Body of pancreas (tissue), 4 donors: ENCODE measurements around the gene ZNF592. TPM values are rescaled to one million over a fixed set of nuclear protein-coding genes. Genes with fewer than 3 reads are reported as not detected.

Experiments
- ATAC-seq: fragments of 150-250 bp; one replicate; pipeline ENCODE4 v1.9.1; 2016
- DNase-seq, 4 donors: peaks; one replicate each; pipeline ENCODE4 v3.0.0-alpha.2; 2019
- H3K27ac ChIP-seq, 4 donors: fragments of 200-600 bp; sonication (generic); 1 replicate in 3 of 4; 2 replicates in 1 of 4; pipeline versions ENCODE4 v1.5.1 to v1.6.1; 2016 to 2019; ENCODE audit warnings: mild to moderate bottlenecking in 1 of 4, mixed read lengths in 1 of 4, moderate library complexity in 1 of 4
- H3K27me3 ChIP-seq, 2 donors: fragments of 200-600 bp; sonication (generic); one replicate each; pipeline ENCODE4 v1.6.0; 2016; ENCODE audit warnings: mild to moderate bottlenecking in 1 of 2
- H3K36me3 ChIP-seq, 2 donors: fragments of 200-600 bp; sonication (generic); replicated peaks in 1 of 2; 2 replicates each; pipeline ENCODE4 v1.5.1; 2016; ENCODE audit warnings: low read depth in 2 of 2; ENCODE audit not compliant: insufficient read depth in 1 of 2
- H3K4me1 ChIP-seq: fragments of 200-600 bp; sonication (generic); one replicate; pipeline ENCODE4 v1.6.0; 2016
- H3K4me3 ChIP-seq, 2 donors: fragments of 200-600 bp; sonication (generic); 1 replicate in 1 of 2; 2 replicates in 1 of 2; pipeline ENCODE4 v1.5.1; 2016 to 2019
- H3K9me3 ChIP-seq, 3 donors: fragments of 200-600 bp; sonication (generic); 1 replicate in 2 of 3; 2 replicates in 1 of 3; pipeline ENCODE4 v1.5.1; 2016
- POLR2A ChIP-seq, 3 donors: fragments of 450-650 bp; IDR thresholded peaks; one replicate each; pipeline ENCODE4 v1.6.1; 2016; ENCODE audit warnings: antibody characterized with exemption in 3 of 3, mild to moderate bottlenecking in 2 of 3
- WGBS, 2 donors: methylation state at CpG; one replicate each; pipeline ENCODE4 v1.1.5; 2017; 5-methylcytosine and 5-hydroxymethylcytosine counted together
- intact Hi-C: fragments of 100-400 bp; cut with DNase I; formaldehyde crosslinking; loops from one replicate; pipeline ENCODE4 v1.15.1; 2023
- total RNA-seq, 2 donors: library from RNA; depleted of rRNA; stranded (reverse); fragments of >200 nt; gene quantifications; one replicate each; pipeline ENCODE4 v1.1.0, GENCODE V29; 2016
- TF ChIP-seq, protein P1 (sequence below), 7 experiments: fragments of 450-650 bp in 4 of 7; fragments of 200-600 bp in 3 of 7; sonication (generic) in 3 of 7; IDR thresholded peaks; one replicate each; pipeline ENCODE4 v1.5.1; 2016 to 2019; ENCODE audit warnings: antibody characterized with exemption in 7 of 7

ZNF592 gene
- total RNA-seq, 2 donors from 2014 or later = 14.3 to 20.8 TPM

DNA sequence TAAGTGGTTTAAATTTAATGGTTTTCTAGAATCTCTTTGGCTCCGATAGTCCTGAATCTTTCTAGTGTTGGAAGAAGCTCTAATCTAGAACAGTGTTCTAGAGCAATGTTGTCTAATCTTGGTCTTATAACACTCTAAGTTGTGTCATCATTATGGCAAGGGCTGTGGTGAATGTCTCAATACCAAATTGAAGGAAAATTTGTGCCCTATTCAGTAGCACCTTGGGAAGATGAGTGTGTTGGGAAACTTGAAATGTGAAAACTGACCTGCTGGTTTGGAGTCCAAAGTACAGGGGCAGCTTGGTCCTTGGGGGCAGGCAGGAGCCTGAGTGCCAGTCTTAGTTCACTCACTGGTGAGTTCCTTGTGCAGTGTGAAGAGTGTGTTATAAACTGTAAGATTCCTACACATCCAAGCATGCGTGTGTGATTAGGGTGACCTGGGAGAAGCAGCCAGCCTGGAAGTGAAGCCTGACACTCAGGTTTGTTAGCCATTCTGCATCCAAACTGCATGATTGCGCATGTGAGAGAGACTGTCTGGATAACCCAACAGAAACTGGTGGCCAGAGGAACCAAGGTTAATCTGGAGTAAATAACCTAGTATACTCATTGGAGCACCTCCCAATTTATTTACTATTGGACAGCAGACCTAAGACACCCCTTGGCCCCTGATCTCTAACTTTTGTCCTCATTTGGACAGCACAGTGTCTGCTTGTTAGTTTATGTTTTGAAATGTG lies 14.6 kb downstream of the ZNF592 start:
- H3K27ac ChIP-seq = peak overlapping the region in 1 of 4 donors; percentile 14
- peak in 2 of 4 donors; percentile 21 to 37 for DNase-seq
- H3K4me1 ChIP-seq = peaks cover 61% of the 10 kb centered on the region
- intact Hi-C loops = no loop called here
- TF ChIP-seq POLR2A (IDR thresholded peaks at IDR 0.05) = no peak
- TF ChIP-seq, protein P1, sequence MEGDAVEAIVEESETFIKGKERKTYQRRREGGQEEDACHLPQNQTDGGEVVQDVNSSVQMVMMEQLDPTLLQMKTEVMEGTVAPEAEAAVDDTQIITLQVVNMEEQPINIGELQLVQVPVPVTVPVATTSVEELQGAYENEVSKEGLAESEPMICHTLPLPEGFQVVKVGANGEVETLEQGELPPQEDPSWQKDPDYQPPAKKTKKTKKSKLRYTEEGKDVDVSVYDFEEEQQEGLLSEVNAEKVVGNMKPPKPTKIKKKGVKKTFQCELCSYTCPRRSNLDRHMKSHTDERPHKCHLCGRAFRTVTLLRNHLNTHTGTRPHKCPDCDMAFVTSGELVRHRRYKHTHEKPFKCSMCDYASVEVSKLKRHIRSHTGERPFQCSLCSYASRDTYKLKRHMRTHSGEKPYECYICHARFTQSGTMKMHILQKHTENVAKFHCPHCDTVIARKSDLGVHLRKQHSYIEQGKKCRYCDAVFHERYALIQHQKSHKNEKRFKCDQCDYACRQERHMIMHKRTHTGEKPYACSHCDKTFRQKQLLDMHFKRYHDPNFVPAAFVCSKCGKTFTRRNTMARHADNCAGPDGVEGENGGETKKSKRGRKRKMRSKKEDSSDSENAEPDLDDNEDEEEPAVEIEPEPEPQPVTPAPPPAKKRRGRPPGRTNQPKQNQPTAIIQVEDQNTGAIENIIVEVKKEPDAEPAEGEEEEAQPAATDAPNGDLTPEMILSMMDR (IDR thresholded peaks at IDR 0.05) = no peak
- no peaks in the 10 kb centered on the region for H3K9me3 ChIP-seq
- 65 to 78% methylated on average over 3 of the region's 3 CpGs for WGBS, 2 donors
- H3K36me3 ChIP-seq = peaks cover 0 to under 1% of the 10 kb centered on the region in 2 donors
- no peak overlapping the region for H3K4me3 ChIP-seq
- ATAC-seq = peak; percentile 49
- H3K27me3 ChIP-seq = no peaks in the 10 kb centered on the region

DNA sequence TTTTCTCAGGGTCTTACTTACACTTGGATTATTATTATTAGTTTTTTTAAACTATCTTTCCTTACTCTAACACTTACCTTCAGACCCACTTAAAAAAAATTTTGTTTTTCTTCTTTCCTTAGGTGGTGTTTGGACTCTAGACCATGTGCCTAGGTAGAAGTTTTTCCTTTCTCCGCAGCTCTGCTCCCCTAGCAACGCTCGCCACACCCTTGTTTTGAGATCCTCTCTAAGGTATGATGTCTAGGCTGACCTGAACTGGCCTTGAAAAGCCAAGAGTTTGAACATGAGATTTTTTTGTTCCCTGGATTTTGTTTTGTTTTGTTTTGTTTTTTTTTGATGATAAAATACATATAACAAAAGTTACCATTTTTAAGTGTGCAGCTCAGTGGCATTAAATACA lies 16.2 kb downstream of the ZNF592 start:
- intact Hi-C loops = no loop called here
- Histone ChIP-seq H3K9me3 (no peaks in the 10 kb centered on the region), H3K4me1 (peaks cover 46% of the 10 kb centered on the region), H3K27me3 (no peaks in the 10 kb centered on the region), H3K27ac (no peak overlapping the region), H3K36me3 (peaks cover 0 to 5% of the 10 kb centered on the region in 2 donors), H3K4me3 (no peak overlapping the region)
- no peak for ATAC-seq
- no peak for DNase-seq
- TF ChIP-seq POLR2A (IDR thresholded peaks at IDR 0.05) = no peak
- 81 to 88% methylated on average over 3 of the region's 3 CpGs for WGBS, 2 donors

DNA sequence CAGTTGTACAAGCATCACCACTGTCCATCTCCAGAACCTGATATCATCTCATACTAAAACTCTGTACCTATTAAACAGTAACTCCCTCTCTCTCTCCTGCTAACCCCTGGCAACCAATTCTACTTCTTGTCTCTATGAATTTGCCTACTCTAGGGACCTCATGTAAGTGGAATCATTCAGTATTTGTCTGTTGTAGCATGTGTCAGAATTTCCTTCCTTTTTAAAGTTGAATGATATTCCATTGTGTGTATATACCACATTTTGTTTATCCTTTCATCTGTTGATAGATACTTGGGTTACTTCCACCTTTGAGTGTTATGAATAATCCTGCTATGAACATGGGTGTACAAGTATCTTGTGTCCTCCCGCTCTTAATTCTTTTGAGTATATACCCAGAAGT lies 16.6 kb downstream of the ZNF592 start:
- intact Hi-C loops = no loop called here
- peaks cover 43% of the 10 kb centered on the region for H3K4me1 ChIP-seq
- 90 to 91% methylated on average over 1 of the region's 1 CpG for WGBS, 2 donors
- no peaks in the 10 kb centered on the region for H3K27me3 ChIP-seq
- no peak for ATAC-seq
- TF ChIP-seq, protein P1 (IDR thresholded peaks at IDR 0.05) = no peak
- no peak for TF ChIP-seq POLR2A (IDR thresholded peaks at IDR 0.05)
- H3K9me3 ChIP-seq = no peaks in the 10 kb centered on the region
- peaks cover 0 to 5% of the 10 kb centered on the region in 2 donors for H3K36me3 ChIP-seq
- H3K27ac ChIP-seq = no peak overlapping the region
- no peak overlapping the region for H3K4me3 ChIP-seq
- DNase-seq = no peak

DNA sequence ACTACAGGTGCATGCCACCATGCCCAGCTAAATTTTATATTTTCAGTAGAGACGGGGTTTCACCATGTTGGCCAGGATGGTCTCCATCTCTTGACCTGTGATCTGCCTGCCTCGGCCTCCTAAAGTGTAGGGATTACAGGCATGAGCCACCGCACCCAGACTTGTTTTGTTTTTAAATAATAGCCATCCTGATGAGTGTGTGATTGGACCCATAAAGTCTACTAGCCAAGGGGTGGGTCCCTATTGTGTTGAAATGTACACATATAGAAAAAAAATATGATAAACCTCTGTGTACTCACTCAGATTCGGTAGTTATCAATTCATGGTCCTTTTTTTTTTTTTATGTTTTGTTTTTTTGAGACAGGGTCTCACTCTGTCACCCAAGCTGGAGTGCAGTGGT lies 17.3 kb downstream of the ZNF592 start:
- DNase-seq = no peak
- intact Hi-C loops = no loop called here
- no peaks in the 10 kb centered on the region for H3K9me3 ChIP-seq
- H3K4me1 ChIP-seq = peaks cover 37% of the 10 kb centered on the region
- no peak for ATAC-seq
- TF ChIP-seq, protein P1 (IDR thresholded peaks at IDR 0.05) = no peak
- no peak for TF ChIP-seq POLR2A (IDR thresholded peaks at IDR 0.05)
- no peaks in the 10 kb centered on the region for H3K27me3 ChIP-seq
- H3K27ac ChIP-seq = no peak overlapping the region
- no peak overlapping the region for H3K4me3 ChIP-seq
- H3K36me3 ChIP-seq = peaks cover 0 to 5% of the 10 kb centered on the region in 2 donors
- WGBS, 2 donors = 79 to 81% methylated on average over 4 of the region's 4 CpGs

DNA sequence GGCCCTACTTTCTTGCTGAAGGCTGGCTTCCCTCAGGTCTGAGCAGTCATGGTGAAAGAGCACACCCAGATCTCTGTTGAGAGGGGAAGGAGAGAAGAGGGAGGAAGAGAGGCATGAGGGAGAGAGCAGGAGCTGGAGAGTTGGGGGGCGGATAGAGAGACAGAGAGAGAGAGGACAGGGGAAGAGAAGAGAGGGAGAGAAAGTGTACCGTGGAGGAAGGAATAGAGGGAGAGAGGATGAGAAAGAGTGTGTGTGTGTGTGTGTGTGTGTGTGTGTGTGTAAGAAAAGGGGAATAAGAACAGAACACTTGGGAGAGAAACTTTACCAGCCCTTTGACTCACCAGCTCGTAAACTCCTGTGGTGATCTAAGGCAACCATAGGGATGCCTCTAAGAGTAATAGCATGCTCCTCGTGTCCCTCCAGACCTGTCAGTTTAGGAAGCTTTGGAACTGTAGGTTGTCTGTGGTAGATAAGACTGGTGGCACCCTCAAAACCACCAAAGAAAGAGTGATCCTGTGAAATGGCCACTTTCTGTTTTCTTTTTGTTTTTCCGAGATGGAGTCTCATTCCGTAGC lies 18.2 kb downstream of the ZNF592 start:
- 84 to 88% methylated on average over 6 of the region's 6 CpGs for WGBS, 2 donors
- no peak for TF ChIP-seq POLR2A (IDR thresholded peaks at IDR 0.05)
- TF ChIP-seq, protein P1 (IDR thresholded peaks at IDR 0.05) = no peak
- H3K4me3 ChIP-seq = no peak overlapping the region
- H3K27ac ChIP-seq = no peak overlapping the region
- no peaks in the 10 kb centered on the region for H3K9me3 ChIP-seq
- DNase-seq (no peak), ATAC-seq (no peak)
- H3K4me1 ChIP-seq = peaks cover 37% of the 10 kb centered on the region
- intact Hi-C loops = no loop called here
- no peaks in the 10 kb centered on the region for H3K27me3 ChIP-seq
- peaks cover 0 to 5% of the 10 kb centered on the region in 2 donors for H3K36me3 ChIP-seq
